GM21381 (cell line): Measurements from ENCODE around the gene MBP.
A peak's percentile ranks its signal among the peaks of the same experiment; 100 is the strongest.

Source experiments
- ATAC-seq: cut with Tn5 transposase; IDR thresholded peaks from one replicate; pipeline ENCODE4 v1.9.1; 2021; ENCODE audit warnings: mild to moderate bottlenecking, moderate library complexity; ENCODE audit not compliant: unreplicated experiment

MBP gene

DNA sequence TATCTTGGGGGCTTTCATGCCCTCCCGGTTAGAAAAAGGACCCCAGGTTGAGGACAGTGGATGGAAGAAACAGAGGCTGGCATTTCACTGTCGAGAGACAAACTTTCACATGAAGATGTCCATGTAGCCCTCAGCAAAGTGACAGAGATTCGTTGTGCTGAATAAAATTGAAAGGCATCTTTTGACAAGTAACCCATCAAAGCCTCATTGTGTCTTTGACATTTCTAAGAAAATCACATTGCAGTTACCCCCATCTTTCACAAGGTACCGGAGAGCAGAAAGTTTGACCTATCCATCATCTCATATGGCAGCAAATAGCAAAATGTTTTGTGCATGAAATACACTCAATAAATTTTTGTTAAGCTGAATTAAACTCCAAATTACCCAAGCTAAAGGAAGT is 2.0 kb upstream of the MBP start:
- ATAC-seq = no peak

DNA sequence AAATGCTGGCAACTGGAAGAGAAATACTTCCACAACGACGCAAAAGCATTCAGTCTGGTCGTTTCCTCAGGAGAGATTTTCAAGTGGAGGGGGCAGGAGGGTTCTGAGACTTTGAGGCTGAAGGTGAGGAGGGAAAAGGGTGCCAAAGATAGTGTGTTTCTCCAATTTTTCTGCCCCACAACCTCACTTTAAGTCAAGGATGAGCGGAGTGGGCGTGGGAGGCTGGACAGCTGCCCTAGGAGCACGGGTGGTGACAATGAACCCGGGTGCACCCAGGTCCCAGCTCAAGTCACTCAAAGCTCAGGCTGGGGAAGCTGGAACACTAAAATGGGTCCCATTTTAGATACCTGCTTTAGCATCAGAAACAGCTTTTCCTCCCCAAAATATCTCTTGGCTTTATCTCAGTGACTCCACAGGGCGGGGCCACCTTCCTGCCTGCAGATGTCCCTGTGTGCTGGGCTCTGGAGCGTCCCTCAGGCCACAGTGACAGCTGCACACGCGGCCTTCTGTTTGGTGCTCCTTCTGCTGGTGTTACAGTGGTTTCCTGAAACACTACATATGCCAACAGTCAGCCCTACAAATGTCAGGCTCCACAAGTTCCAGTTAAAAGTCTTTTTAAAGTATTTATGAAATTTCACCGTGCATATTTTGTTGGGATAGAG is 1.4 kb upstream of the MBP start:
- peak; percentile 20 for ATAC-seq

DNA sequence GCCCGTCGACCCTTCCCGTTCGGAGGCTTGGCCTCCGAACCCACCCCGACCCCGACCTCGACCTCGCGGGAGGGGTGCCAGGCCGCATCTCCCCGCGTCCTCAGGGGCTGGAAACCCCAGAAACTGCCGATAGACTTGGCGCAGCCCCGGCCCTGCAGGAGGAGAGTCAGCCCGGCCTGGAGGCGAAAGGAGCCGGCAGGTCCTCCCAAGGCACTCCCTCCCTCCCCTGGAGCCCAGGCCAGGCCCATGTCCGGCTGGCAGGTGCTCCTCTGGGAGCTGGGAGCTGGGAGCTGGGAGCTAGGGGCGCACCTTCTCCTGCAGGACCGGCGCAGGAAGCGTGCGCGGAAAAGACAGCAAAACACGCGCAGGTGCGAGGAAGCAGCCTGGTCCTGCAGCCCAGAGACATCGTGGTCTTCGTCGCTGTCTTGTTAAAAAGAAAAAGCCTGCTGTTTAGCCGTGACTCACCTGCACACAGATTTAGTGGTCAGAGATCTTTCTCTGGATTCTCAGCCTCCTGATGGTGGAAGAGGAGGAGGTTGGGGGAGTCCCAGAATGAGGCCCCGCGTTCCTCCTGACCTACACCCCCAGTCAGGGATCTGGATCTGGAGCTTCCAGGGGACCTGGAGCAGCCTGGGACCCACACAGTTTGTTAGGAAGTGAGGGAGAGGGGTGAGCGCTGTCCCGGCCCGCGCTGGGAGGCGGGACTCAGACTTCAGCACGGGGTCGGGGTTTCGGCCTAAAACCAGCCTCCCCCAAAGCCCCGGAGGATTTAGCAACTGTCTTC is 660 bp upstream of the MBP start:
- peak; percentile 1 for ATAC-seq

DNA sequence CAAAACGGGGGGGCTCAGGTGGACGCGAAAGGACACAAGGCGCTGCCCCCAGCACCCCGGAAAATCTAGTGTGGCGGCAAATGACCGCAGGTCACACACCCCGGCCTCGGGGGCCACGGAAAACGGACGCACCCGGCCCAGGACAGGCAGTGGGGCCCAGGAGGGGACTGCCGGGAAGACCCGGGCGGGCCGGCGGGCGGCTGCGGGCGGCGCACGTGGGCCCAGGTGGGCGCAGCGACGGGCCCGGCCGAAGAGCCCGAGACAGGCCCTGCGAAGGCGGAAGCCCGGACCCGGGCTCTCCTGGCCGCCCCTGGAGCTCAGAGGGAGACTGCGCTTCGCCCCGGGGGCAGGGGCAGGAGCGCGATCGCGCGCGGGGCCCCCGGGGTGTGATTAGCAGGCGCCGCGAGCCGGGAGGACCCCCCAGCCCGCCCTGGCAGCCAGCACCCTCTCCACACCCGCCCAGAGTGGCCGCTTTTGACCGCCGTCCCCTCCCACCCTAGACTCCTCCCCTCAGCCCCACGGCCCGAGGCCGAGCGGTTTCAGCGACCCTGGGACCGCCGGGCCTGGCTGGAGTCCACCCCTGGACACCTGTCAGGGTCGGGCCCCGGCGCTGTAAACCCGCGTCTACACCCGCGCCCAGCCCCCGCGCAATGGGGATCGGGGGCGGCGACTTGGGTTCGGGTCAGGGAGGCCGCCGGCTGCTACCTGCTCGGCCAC is 773 bp downstream of the MBP start:
- ATAC-seq = peak; percentile 52

DNA sequence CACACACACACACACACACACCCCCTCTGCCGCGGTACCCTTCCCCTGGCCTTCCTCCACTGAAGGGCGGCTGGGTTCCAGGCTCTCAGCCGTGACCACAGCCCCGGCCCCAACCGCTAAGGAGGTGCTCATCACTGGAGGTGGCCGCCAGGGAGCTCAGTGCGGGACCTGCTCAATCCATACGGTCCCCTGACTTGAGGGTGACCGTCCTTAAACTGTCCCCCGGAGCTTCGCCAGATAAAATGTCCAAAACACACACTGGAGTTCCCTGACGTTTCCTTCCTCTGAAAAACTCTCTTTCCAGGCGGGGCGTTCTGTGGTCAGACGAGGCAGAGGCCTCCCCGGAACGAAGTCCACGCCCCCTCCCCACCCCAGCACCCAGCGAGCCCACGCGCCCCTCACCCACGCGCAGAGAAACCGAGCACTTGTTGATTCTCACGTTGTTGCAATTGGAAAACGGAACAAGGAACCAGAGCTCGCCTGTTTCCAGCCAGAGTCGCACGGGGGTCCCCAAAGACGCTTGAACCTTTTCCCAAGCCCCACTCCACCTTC is 1.4 kb downstream of the MBP start:
- ATAC-seq = no peak

DNA sequence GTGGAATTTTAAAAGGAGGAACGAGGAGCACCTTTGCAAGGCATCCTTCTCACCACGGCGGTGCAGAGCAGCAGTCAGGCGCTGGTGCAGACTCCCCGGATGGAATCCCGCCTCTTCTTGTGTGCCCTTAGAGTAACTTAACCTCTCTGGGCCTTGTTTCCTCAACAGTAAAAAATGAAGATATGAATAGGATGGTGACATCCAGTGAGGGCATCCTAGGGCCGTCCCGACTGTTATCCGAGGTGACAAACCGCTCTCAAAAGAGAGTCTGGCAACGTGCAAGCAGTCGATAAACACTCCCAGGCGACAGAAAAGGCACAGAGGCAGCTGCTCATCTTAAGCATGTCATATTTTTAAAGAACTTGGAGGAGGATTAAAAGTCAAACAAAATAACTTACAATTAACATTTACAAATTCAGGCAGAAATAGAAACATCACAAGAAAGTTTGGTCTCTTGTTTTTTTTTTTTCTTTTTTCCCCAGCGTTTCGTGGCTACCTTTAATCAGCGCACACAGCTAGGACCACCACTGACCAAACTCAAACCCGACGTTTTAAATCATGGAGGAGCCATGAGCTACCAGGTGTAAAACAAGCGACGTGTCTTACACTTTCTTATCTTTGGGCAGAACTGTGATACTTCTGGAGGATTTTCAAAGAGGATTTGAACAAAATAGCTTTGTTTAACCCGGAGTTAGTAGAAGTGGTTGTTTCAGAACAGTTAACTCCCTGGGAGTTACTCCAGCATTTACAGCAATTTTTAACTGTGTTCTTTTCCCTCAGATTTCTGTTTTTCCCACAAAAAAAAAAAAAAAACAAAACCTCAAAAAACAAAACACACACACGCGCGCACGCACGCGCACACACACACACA is 2.1 kb downstream of the MBP start:
- ATAC-seq = no peak

DNA sequence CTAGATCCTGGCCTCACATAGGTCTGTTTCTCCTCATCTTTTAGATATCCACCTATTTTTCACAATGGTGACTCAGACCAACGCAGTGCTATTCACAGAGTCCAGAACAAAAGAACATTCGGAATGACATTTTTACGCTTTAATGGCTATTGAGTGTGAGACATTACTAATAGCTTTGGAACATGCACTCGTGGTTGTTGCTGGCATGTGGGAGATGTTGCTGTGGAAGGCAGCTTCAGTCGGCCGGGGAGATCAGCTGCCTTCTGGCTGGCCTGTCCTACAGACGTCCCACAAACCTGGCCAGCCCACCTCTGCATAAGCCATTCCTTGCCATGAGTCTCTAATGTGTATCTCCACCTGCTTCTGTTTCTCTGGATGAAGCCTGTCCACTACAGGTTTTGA is 3.4 kb downstream of the MBP start:
- no peak for ATAC-seq

DNA sequence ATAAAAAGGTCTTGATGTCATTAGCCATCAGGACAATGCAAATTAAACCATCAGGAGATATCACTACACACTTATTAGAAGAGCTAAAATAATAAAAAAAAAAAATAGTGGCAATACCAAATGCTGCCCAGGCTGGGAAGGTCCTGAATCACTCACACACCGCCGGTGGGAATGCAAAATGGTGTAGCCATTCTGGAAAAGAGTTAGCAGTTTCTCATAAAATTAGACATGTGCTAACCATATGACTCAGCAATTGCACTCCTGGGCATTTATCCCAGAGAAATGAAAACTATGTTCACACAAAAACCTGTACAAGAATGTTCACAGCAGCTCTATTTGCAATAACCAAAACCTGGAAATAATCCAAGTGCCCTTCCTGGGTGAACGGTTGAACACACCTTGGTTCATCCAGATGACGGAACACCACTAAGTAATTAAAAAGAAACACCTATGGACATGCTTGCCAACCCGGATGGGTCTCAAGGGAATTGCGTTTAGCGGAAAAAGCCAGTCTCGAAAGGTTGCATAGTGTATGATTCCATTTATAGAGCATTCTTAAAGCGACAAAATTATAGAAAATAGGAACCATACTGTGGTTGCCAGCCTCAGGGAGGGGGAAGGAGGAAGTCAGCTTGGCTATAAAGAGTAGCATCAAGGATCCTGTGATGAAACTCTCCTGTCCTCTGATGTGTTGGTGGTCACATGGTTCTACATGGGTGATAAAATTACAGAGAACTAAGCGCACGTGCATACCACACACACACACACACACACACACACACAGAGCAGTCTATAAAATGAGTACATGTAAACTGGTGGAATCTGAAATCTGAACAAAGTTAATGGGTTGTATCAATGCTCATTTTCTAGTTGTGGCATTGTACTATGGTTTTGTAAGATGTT is 4.6 kb downstream of the MBP start:
- ATAC-seq = peak; percentile 26

DNA sequence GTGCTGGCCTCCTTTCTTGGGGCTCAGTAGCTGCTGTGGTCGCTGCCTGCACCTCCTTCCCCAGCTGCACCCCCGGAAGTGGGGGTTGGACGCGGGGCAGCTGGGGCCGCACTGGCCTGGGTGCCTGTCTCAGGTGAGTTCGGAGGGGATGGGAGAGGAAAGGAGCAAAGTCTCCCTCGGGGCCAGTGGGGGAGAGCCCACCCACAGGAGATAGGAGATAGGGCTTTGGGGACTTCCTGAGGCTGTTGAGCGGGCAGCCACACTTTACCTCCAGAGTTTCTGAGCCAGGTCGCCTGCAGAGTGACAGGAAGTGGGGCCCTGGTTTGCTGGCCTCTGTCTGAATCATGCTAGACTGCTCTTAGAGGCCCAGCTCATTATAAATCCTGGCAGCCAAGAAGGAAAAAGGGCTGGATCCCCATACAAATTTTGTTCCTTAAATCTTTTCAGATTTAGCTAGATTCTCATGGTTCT is 8.1 kb downstream of the MBP start:
- ATAC-seq = peak; percentile 56

DNA sequence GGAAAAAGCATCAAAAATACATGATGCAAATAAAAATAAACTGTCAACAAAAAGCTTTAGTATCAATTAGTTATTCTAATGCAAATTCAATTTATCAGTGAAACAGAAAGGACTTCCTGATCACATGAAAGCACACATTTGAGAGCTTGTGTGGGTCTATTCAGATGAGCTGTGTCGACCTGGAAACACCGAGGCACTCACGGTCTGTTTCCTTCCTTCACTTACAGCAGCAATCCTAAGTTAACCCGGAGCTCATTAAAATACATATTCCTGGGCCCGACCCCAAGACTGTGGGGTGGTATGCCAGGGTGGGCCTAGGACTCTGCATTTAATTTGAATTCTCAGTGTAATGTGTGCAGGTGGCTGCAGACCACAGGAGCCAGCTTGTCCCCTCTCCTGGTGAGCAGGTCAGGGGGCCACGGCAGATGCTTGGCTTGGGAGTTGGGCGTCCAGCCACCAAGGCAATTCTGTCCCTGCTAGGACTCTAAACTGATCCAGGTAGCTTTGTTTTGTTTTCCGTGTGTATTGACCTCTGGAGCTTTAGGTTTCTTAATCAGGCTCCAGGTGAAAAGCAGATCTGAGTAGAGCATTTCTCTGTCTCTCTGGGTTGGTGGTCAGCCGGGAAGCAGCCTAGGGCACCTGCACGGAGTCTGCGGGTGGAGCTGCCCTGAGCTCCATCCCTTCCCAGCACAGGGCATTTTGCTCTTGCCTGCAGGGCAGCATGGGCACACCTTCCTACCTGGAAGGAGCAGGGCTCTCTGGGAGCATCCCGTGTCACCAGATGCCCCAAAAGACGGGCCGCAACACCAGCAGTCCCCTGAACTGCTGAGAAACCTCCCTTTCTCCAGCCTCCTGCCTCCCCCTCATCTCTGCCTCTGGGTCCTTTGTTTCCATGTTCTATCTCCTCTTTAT is 9.0 kb downstream of the MBP start:
- ATAC-seq = no peak

DNA sequence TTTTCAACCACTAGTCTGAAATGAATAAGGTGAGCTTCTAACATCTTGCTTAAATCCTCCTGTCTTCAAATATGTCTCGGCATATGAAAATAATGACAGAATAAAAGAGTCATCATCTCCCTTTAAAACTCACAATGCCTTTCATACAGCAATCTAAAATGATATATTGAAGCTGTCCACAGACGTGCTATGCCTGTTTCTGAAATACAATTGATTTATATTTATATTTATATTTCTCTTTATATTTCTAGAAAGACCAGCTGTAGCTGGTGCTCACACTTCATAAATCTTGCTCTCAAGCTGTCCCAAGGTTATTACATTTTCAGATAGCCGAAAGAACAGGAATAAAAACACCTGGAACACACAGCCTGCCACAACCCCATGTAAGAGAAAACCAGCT is 11.1 kb downstream of the MBP start:
- no peak for ATAC-seq

DNA sequence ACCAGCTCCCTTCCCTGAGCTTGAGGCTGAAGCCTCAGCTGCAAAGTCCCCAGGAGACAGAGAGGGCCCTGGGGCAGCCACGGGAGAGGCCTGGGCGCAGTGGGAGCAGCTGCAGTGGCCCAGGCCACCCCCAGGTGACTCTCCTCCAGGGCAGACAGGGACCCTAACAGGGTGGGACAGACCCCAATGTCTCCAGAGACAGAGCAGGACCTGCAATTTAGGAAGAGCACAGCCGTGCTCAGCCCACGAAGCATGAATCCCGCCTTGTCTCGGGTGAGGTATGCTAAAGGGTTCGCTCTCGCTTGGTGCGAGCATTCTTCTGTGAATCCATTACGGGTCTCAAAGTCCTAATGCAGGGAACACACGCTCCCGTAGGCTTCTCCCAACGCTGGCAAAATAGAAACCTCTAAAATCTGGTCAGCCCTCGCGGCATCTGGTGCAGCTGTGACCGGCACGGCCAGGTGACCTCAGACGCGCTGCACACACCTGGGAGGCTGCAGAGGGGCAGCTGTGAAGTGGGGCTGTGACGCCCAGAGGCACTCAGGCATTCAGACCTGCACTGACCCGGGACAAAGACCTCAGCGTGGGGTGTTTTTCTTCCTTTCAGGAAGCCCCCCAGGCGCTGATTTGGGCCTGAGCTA is 12.6 kb downstream of the MBP start:
- ATAC-seq = no peak

DNA sequence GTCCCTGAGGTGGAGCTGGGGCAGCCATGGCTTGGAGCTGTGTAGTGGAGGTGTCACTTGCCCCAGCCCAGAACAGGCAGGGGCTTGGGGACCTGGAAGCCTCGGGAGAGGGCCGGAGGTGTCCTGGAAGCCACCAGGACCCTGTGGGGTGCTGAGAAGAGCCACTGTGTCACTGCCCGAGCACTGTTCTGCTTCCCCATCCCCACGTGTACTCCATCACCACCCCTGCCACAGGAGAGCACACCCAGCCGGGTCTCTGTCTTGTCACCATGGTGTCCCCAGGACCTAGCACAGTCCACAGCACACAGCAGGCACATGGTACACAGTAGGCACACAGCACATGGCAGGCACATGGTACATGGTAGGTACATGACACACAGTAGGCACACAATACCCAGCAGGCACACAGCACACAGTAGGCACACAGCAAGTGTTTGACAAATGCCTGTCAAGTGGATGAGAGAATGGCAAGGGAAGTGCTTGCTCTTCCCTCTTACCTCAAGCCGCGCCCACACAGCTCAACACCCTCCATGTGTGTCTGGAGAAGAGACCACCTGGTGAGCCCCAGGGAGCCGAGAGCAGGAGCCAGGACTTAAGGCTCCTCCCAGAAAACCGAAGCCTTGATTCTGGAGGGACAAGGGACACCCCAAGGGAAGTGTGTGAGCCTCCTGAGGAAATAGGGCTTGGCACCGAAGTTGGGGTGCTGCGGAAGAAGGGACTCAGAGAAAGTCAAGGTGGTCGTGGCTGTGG is 13.3 kb downstream of the MBP start:
- ATAC-seq = no peak

DNA sequence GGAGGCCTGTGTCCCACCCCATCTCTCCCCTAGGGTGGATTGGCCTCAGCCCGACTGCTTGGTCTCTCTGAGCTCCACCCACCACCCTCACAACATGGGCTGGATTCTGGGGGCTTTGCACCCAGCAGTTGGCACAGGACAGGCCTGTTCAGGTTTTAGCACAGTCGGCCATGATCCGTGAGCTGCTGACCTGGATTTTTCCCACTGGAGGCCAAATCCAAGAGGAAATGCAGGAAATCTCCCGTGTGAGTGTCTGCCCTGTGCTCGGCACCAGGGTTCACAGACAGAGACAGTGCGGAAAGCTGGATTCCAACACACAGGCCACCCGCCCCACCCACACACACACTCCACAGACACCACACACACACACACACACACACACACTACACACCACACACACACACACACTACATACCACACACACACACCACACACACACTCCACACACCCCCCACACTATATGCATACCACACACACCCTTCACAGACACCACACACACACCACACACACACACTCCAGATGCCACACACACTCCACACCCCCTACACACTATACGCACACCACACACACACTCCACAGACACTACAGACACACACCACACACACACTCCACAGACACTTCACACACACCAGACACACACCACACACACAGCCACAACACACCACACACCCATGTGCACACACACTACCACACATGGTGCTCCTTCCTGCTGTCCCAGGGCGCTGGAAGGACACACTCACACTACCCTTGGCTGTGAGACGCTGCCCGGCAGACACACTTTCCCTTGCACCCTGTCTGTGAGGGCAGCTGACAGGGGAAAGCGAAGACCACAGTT is 14.1 kb downstream of the MBP start:
- ATAC-seq = no peak

DNA sequence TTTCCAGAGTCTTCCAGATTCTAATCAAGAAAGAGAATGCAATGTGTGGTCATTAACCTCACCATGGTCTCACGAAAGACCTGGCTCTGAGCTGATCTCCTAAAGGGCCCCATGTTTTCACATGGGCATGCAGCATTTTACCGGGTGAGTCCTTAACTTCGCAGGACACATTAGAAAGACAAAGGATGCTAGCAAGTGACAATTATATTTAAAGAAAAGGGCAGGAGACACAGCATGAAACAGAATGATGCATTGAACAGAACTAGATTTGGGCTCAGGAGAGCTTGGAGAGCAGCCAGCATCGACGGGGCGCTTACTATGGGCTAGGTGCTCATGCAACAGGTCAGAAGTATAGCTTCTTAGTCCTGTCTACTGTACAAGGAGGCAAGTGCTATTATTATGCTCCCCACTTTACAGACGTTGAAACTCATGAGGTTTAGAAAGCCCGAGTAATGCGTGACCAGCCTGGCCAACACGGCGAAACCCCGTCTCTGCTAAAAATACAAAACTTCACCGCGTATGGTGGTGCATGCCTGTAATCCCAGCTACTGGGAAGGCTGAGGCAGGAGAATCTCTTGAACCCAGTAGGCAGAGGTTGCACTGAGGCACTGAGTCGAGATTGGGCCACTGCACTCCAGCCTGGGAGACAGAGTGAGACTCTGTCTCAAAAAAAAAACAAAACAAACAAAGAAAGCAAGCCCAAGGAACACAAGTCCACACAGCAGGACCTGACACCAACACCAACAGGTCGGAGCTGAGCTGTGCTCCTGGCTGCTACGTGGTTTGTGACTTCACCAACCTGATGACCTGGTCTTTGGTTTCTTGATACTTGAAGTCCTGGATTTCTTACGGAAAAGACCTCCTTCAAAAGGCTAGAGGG is 16.1 kb downstream of the MBP start:
- no peak for ATAC-seq
